NCI-H1436 treated with DMSO at 0.1 percent for 48 hours (cell line): ENCODE measurements around the gene PABPN1L.
"Not testable (repeated sequence)": the region's sequence is repeated elsewhere in the genome, so short reads cannot be mapped to it uniquely, and the experiment has no call there.

Experiments
- DNase-seq: peaks from one replicate; lab custom pipeline; 2025; lab: John Stamatoyannopoulos, UW

Gene PABPN1L

DNA sequence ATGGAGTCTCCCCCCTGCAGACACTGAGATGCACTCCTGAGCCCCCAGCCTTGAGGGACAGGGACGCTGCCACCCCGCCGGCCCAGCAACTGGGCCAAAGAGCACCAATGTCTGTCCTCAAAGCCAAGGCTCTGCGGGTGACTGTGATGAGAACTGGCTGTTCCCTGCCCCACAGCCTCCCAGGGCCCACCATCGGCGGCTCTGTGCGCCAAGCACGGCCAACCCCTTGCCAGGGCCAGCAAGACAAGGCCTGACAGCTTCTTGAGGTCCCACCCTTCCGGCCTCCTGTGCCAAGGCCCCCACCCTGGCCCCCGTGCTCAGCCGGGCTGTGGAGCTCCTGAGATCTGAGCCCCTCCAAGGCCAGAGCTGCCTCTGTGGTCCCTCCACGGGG is 34.2 kb upstream of the PABPN1L start:
- DNase-seq: no peak

DNA sequence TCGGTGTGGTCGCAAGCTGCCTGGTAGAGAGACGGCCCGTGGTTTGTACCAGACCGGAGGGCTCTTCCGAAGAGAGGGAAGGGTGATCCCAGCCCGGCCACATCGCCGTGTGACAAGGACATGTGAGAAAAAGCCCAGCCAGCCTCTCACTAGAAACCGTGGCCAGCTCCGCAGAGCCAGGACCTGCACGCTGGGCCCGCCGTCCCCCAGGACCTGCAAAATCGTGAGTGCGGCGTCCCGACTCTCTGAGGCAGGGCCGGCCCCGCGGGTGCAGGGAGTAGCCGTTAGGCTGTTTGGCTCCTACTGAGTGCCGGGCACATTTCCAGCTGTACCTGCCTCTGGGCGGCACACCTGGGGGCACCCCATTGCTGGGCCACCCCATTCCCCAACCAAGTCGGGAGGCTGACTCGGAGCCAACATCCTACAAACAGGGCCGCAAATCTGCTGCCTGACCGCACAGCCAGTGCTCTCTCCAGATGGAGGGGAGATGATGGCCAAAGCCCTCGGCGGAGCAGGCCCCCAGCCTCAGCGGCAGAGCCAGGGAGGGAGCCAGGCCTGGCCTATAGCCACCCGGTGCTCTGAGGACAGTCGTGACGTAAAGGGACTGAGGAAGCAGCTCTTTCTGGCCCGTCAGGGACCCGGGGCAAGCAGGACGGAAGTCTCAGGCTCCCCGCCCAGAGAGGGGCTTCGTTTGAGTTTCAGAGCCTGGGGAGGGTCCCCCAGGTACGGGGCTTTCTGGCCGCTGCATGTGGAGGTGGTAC is 33.6 kb upstream of the PABPN1L start:
- DNase-seq: no peak

DNA sequence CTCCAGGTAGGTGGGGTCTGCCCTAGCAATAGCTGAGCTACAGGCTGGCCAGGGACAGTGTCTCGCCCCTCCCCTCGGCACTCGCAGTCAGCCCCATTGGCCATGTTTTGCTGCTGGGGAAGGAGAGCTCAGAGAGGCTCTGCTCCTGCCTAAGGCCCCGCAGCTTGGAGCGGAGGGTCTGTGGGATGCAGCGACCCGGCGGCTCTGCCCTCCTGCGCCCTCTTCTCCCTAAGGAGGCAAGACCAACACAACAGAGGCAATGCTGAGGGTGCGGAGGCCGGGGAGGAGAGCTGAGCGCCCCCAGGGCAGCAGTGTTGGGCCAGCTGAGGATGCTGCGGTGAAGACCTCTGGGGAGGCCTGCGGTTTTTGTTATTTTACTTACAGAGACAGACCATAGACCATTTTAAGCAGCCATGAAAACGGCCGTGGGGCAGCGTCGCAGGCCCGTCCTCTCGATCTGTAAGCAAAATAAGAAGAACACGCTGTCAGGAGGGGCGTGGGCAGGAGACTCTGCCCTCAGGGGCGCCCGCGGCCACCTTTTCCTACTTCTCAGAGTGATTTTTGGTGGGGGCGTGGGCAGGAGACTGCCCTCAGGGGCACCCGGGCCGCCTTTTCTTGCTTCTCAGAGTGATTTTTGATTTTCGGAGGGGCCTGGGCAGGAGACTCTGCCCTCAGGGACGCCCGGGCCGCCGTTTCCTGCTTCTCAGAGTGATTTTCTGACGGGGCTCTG is 31.4 kb upstream of the PABPN1L start:
- DNase-seq: no peak

DNA sequence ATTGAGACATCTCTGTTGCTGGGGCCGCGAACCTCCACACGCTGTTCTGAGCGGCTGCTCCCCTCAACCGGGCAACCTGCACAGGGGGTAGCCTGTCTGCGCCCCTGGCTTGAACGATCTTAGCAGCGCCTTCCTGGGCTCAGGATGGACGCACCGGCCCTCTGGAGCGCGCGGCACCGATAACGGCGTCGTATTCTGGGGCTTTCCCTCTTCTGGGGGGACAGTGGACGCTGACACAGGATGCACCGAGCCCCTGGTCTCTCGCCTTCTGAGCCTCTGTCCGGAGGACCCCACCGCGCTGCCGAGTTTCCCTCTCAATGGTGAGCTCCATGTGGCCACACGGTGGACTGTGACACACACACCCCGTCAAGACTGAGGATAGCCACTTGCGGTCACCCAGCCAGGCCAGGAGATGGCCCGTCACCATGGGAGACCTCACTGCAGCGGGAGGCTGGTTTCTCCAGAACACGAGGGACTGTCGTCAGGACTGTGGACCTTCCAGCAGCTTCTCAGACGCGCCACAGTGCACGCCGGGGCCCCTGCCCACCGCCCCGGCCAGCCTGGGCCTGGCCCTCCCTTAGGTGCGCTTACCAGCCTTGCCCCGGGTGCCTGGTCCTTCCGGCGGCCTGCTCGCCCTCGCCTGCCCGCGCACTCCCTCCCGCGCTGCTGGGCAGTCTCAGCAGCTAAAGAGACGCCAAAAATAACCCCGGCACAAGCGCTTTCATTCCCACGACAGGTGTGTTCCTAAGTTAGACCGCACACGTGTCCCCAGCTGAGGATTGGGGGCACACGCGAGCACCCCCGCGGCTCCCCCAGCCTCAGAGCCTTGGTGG is 30.0 kb upstream of the PABPN1L start:
- no peak for DNase-seq

DNA sequence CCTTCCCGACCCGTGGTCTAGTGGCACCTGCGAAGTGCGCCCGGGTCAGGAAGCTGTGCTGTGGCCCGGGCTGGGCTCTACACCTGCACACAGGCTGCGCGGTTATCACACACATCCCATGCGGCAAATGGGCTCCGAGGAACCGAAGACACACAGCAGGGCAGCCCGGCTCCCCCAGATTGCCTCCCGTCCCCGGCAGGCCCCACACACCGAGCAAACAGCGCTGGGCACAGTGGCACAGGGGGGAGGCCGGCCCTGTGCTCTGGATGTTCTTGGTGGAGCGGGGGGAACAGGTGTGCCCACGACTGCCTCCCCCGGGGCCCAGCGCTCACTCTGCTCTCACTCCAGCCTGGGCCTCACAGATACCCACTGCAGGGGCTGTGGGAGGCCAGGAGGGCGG is 28.9 kb upstream of the PABPN1L start:
- DNase-seq: no peak

DNA sequence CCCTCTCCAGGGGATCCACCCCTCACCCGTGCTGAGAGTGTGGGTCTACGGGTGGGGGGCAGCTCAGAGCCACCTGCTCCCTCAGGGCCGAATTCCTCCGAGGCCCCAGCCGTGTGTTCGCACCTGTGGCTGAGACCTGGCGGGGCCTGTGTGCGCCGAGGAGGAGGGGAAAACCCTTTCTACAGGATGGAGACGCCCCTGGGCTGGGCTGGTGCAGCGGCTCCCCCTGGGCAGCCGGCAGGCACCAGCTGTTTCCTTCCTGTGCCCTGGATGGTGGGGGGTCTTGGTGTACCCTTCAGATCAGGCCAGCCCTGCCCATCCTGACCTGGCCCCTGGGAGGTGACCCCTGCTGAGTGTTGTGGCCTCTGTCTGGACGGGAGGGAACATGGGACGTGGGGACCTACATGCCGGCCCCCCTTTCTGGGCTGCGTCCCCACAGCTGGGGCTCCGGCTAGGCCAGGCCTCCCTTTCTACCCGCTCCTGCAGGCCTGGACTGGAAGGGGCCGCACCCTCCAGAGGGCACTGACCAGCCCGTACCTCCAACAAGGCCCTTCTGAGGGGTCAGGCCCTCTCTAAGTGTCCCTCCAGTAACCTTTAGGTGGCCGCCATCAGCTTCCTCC is 28.3 kb upstream of the PABPN1L start:
- DNase-seq: no peak

DNA sequence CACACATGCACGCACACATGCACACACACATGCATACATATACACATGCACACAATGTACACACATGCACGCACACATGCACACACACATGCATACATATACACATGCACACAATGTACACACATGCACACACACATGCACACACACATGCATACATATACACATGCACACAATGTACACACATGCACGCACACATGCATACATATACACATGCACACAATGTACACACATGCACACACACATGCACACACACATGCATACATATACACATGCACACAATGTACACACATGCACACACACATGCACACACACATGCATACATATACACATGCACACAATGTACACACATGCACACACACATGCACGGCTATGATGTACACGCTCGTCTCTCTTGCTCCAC is 27.8 kb upstream of the PABPN1L start:
- DNase-seq: not testable (repeated sequence)

DNA sequence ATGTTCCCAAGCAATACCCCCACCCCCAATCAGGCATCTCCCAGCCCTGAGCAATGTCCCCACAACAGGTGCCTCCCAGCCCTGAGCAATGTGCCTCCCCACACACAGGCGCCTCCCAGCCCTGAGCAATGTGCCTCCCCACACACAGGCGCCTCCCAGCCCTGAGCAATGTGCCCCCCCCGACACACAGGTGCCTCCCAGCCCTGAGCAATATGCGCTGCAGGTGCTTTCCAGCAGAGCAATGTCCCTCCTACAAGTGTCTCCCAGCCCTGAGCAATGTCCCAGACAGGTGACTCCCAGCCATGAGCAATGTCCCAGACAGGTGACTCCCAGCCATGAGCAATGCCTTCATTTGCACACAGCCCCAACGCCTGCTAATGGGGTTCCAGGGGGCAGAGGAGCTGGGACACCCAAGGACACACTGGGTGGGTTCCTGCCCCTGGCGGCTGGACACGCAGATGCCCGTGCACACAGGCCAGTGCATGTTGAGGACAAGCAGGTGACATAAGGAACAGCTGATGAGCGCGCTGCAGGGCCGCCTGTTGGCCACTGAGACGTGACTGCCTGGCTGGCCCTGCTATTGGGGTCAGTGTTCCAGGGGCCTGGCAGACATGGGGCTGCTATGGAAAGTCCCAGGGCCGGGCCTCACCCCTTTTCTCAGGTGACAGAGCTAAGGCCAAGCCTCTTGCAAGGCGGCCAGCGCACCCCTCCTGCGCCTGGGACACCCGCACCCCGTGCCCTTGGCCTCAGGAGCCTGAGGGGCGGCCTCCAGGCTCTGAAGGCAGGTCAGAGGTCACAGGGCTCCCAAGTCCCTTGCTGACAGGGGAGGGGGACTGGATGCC is 26.9 kb upstream of the PABPN1L start:
- no peak for DNase-seq

DNA sequence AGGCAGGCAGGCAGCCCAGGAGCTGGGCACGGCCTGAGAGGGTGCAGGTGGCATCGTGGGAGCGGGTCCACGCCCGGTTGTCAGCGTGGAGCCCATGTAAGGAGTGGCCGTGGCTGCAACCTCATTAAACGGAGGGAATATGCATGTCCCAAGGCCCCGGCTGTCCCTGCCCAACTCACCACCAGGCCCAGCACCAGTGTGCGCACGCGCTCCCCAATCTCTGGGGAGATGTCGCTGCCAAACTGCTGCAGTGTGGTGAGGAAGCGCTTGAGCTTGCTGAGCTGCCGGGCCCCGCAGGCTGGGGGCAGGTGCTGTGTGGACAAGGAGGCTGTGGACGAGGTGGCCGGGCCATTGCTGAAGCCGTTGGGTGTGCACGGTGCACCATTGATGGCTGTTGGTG is 25.6 kb upstream of the PABPN1L start:
- no peak for DNase-seq

DNA sequence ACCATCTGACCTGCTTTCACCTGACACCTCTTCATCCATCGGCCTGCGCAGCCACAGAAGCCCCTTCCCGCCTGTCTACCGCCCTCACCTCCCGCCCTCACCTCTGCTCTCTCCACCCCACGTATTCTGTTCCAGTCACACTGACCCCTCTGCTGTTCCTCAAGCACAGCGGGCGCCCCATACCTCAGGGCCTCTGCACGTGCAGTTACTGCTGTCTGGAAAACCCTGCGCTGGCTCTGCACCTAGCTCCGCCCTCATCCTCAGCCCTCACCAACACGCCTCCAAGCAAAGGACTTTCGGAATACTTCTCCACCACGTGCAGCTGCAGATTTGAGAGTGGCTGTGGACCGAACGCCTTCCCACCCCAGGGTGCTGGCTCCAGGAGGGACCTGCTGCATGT is 24.6 kb upstream of the PABPN1L start:
- no peak for DNase-seq

DNA sequence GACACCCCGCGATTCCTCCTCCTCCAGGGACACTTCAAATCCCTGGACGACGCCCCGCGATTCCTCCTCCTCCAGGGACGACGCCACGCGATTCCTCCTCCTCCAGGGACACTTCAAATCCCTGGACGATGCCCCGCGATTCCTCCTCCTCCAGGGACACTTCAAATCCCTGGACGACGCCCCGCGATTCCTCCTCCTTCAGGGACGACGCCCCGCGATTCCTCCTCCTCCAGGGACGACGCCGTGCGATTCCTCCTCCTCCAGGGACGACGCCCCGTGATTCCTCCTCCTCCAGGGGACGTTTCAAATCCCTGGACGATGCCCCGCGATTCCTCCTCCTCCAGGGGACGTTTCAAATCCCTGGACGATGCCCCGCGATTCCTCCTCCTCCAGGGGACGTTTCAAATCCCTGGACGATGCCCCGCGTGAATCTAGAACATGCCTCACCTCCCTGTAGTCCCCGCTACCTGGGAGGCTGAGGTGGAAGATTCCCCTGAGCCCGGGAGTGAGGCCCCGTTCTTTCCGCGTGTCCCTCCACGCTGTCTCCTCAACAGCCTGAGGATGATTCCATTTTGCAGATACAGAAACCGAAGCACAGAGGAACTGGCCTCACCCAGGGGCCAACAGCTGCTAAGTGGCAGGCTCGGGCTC is 23.4 kb upstream of the PABPN1L start:
- not testable (repeated sequence) for DNase-seq

DNA sequence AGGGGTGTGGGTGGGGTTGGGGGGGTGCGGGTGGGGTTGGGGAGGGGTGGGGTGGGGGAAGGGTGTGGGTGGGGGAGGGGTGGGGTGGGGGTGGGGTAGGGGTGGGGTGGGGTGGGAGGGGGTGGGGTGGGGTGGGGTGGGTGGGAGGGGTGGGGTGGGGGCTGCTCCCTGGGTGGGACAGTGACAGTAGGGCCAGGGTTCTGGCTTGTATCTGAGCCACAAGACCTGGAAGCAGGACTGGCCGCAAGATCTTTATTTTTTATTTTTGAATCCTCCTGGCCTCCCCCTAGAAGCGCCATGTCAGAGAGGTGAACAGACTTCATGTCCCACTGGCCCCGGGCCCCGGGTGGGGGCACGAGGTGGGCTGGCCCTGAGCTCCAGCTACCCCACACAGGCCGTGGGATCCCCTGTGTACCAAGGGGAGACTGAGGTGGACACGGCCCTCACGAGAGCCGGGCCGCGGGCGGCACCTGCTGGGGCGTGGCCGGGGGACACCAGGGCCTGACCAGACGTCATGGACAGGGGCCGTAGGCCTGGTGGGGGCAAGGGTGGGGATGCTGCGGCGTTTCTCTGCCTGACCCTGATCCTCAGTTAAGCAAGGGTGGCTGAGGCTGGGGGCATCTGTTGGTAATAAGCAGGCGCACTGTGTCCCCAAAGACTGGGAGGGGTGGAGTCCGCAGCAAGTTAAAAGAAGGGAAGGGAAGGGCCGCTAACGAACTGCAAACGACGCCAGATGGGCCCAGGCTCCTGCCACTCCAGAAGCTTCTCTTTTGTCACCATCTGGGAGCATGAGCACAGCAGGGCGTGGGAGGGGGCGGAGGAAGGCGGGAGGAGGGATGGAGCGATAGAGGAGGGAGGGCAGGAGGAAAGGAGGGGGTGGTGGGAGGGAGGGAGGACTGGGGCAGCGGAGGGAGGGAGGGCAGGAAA is 22.3 kb upstream of the PABPN1L start:
- no peak for DNase-seq

DNA sequence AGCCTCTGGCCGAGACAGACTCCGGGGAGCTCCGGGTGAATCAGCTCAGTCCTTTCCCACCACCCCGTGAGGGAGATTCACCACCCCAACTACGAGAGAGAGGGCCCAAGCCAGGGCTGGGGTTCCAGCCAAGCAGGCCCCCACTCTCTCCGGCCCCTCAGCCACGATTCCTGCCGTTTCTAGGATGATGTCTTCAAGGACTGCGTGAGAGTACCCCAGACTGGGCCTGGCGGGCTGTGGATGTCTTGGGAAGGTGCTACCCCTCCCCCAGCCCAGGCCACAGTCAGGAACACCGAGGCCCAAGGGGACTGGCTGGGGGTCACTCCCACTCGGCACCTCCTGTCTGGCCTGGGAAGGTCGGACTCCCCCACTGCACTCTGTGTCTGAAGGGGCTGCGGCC is 21.6 kb upstream of the PABPN1L start:
- DNase-seq: no peak

DNA sequence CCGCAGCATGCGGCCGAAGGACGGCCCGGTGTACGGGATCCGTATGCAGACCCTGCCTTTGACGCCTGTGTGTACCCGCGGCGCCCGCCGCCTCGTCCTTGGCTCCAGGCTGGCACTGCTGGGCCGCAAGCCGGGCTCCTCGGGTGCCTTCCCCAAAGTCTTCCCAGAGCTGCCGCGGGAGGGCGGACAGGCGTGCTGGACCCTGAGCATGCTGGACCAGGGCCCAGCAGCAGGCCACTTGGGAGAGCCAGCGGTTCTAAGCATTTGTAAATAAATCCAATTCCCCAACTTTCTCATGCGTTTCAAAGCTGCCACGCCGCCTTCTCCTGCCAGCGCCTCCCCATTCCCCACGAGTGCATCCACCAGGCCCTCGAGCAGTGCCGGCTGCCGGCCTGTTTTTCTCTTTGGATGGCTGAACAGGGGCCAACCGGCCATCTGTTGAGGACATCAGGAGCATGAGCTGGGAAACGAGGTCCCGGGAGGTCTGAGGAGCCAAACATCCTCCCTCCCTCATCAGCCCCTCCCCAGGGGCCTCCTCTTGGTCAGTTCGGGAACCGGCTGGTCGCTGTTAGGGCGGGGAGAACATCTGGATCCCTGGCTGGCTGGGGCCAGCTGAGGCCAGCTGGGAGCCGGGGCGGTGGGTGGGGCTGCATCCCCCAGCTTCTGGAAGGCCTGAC is 20.5 kb upstream of the PABPN1L start:
- no peak for DNase-seq

DNA sequence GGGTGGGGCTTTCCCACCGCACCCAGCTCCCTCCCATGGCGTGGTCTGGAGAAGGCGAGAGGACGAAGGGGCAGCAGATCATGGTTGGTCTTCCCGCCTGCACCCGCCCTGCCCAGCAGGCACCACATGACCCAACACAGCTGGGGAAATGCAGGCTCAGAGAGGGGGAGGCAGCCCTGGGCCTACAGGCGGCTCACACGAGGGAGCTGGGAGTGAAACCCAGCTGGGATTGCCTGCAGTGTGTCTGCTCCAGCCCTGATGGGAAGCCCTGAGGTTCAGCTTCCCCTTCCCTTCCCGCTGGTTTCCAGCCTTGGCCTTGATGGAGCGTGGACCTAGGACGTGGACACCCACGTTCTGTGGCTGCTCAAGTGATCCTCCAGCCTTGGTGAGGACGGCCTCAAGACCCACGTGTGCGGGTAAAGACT is 20.0 kb upstream of the PABPN1L start:
- DNase-seq: no peak

DNA sequence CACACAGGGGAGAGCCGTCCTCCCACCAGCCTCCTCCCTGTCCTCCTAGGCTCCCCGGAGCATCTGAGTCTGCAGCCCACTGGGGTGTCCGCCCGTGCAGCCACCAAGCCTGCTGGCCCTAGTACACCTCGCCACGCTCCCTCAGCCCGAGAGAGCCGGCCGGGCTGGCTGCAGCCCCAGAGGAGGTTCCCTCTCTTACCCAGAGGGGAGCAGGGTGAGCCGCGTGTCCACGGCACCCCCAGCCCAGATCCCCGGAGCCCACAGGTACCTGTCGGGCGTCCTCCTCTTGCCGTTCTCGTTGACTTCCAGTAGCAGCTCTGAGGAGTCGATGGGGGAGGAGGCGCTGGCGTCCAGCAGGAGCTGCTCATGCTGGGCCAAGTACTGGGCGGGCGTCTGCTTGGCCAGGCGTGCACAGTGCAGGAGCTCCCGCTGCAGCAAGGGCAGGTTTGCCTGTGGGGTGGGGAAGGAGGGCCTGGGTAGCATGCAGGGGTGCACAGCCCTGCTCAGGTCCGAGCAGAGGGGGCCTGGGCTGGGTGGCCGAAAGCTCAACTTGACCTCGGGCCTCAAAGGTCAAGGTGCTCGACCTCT is 19.3 kb upstream of the PABPN1L start:
- no peak for DNase-seq

DNA sequence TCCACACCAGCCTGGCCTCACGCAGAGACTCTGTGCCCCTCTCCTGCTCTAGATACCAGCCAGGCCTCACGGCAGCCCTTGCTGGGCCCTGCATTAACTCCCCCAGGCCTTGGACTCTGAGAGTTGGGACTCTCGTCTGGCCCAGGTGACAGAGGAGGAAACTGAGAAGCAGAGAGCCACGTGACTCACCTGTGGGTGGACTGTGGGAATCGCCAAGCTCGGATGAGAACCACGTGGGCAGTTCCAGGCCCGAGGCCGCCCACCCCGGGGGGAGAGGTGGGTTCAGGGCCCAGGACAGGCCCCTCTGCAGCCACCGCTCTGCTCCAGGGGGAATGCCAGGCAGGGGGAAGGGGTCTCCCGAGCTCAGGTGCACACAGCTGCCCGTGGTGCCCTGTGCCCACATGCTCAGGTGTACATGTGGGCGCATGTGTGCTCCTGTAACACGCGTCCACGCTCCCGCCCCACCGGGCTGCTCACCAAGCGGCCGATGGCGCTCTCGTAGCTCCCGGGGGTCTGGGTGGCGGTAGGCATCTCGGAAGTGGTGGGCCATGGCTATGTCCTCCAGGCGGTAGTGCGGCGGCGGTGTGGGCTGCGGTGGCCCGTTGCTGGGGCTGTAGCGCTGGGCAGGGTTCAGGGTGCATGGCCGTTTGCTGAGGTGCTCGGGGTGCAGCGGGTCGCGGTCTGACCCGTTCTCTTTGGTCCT is 18.3 kb upstream of the PABPN1L start:
- DNase-seq: no peak

DNA sequence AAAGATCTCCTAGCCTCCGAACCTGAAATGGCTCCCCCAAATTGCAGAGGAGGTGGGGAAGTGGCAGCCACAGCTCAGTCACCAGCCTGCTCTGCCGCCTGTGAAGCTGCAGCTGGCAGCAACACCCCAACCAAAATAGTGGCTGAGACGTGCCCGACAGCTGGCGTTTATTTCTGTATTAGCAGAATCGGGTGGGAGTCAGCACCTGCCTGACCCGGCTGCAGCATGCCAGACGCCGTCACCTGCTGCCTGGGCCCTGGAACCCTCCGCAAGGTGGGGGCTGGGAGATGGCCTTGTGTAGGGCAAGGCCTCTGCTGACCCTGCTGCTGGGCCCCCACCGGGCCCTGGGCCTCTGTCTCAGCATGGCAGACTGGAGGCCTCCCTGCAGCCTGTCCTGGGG is 17.5 kb upstream of the PABPN1L start:
- no peak for DNase-seq
